GM21529 (cell line): ENCODE data around the gene ZFHX3.

Source experiments
- ATAC-seq: cut with Tn5 transposase; IDR thresholded peaks from one replicate; pipeline ENCODE4 v1.9.1; 2021; ENCODE audit not compliant: unreplicated experiment

Gene ZFHX3

DNA sequence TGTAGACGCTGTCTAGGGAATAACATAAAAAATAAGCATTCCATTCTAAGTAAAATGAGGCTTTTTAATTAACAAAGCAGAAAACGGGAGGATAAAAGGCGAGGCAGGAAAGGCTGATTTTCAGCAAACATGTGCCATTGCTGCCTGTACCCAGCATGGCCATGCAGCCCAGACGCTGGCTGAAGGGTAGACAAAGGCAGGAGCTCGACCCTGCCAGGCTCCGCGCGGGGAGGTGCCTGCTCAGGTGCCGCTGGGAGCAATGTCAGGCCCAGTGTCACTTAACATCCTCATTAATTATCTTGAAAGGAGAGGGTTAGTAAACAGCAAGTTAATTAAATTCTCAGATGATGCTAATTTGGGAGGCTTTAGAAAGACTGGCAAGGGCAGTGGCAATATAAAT is 136.0 kb downstream of the ZFHX3 start:
- no peak for ATAC-seq

DNA sequence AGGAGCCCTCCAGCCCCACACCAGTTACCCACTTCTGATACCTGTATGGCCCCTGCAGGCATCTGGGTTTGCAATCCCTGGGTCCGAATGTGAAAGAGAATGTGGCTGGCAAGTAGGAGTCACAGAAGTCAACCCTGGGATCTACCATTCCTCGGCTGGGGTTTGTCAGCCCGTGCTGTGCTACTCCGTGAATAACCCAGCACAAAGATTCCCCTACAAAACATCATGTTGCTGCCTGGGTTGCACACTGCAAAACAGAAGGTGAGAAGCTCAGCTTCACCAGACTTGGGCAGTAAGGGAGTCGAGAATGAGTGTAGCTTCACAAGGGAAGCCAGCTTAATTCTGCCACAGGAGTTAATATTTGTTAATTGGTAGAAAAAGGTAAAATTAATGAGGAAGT is 137.1 kb downstream of the ZFHX3 start:
- ATAC-seq: no peak

DNA sequence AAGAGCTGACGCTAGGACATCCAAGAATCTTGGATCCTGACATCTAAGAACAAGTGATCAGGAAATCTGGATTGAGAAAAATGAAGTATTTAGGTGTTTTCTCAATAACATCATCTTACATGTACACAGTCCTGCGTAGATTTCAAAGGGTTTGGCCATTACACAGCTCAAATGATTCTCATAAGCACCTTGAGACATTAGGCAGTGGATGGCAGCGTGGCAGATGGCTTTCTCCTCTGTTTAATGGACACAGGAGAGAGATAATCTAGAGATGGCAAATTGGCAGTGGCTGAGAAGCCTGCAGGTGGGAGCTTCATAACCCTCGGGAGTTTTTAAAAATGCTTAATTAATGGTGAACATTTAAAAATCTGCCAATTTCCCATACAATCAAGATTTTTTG is 137.5 kb downstream of the ZFHX3 start:
- no peak for ATAC-seq

DNA sequence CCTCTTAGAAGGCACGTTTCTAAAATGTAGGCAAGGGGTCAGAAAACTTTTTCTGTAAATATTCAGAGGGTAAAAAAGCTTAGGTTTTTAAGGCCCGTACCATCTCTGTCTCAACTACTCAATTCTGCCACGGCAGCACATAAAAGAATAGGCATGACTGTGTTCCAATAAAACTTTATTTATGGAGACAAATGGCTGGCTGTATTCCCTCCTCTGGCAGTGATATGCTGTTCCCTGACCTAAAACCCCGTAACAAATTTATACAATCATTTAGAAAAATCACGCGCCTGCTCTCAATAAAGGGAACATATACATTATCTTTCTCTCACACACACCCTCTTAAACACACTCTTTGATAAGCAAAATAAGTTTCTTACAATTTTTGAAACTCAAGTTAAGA is 138.7 kb downstream of the ZFHX3 start:
- no peak for ATAC-seq

DNA sequence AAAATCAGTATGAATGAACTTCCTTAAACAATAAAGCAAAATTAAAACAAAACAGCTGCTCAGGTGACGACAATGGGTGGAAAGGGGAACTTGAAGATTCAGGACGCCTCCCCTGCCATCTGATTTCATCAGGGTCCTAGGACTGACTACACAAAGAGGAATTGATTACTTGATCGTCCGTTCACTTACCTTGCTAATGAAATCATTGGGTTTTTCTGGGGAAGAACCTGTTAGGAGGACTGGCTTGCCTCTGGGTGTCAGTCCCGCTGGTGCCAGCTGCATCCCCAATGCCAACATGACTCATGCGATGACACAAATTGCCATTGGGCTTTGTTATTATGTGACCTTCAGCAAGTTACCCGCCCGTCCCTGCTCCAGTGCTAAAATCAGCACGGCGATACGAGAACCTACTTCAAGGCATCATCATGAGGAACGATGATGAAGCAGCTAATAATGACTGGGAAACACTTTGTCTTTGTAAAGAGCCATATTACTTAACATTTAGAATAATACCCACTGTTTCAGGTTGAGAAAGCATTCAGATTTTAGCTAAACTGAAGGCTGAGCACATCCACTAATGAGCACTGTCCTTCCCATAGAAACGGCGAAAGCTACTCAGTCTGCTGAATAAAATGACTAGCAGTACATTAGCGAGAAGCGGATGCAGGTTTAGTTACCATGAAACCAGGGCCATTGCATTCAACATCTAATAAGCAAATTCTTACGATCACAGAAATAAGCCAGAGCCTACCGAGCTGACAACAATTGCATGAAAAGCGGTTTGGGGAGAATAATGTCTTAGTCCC is 139.4 kb downstream of the ZFHX3 start:
- no peak for ATAC-seq

DNA sequence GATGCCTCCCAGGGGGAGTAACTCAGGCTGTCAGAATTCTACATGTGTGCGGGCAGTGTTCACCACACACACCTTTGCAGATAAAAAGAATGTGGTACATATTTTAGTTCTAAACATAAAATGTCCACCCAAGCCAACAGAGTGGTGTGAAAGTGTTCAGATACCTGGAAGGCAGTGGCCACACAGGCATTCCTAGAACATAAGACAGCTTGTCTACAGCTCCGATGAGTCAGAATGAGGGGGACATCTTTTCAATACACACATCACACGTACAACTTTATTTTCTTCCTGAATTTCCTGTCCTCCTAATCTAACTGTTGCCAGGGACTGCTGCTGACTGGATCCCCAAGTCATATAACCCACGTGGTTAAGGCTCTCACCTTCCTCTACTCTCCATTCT is 142.3 kb downstream of the ZFHX3 start:
- ATAC-seq: no peak

DNA sequence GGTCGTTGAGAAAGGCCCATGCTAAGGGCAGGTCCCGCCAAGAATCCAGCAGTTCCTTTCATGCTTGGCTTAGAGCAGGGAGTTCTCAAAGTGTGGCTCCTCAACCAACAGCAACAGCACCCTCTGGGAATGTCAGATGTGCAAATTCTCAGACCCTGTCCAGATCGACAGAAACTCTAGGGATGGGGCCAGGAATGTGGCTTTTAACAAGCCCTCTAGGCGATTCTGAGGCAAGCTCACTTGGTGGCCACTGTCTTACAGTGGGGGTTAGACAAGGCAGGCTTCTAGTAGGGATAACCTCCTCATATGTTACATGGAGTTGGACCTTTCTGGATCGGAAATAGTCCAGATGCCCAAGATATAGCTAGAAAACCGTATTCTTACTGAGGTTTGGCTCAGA is 144.8 kb downstream of the ZFHX3 start:
- ATAC-seq: no peak

DNA sequence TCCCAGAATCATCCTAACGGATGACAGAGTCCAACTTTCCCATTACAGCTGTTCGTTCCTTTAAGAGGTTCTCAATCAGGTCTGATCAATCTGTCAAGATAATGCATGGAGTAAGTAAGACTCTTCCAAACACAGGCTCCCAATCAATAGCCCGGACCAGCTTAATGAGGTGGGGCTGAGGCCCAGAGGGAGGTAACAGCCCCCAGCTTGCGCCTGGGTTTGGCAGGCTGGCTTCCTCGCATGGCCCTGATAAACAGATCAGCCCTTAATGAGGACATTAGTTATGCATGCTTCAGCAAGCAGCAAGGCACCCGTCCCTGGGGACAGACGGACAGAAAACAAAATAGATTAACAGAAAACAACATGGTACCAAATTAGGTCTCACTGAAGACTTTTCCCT is 145.7 kb downstream of the ZFHX3 start:
- no peak for ATAC-seq

DNA sequence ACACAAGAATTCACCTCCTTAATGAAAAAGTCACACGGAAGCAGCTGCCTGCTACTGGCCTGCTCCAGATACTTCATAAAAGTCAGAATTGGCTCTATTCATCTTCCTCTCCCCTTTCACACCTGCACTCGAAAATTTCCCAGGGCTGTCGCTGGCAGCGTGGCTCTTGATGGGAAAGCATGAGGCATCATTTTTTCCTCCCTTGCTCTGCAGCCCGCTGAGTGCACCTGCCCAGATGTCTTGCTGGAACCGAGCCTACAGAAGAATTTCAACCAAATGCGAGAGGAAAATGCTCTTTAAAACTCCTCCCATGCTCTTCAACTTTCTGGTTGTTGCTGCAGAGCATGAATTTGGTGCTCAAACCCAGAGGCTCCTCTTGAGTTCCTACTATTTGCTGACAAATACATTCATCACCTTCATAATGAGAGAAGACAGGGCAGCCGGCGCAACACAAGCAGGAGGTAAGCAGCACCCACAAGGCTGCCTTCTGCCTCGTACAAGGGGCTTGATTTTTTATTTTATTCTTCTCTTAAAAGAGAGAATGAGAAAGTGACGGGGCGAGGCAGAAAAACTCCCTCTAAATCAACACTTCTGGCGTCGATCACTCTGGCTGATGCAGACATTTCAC is 146.8 kb downstream of the ZFHX3 start:
- no peak for ATAC-seq

DNA sequence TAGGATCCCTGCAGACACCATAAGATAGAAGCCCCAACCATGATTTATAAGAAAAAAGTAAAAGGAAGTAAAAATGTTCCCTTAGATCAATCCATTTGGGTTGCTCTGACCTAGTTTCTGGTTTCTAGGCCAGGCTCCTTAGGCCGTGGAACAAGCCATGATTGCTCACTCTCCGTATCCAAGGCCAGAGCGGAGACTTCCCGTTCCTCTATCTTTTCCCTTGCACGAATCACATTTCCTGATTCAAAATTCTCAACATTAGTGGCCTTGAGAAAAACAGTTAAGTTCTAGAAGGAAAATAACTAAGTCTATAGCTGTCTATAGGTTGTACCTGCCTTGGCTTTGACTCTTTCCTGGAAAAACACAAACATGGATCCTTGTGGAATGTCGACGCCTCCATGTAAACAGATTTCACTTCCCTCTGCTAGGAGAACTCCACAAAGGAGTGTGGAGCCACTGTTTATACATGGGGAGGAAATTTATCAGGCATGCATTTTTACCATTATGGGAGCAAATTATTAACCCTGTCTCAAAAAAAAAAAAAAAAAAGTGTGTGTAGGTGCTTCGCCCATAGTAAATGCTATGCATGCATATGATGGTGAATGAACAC is 149.6 kb downstream of the ZFHX3 start:
- no peak for ATAC-seq

DNA sequence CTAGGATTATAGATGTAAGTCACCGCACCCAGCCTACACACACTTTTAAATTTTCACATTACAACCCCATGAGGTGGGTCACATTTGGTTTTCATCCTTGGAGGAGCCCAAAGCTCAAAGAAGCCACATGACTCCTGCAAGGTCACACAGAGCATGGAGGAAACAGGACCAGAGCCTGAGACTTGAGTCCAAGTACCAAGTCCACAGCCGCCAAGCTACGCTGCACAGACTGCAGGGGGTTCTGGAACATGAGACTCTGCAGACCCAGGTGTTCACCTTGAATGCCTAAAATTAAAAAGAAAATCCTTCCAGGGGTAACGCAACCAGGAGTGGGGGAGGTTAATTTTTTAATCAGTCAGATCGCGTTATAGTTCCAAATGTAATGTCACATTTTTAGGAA is 150.2 kb downstream of the ZFHX3 start:
- no peak for ATAC-seq

DNA sequence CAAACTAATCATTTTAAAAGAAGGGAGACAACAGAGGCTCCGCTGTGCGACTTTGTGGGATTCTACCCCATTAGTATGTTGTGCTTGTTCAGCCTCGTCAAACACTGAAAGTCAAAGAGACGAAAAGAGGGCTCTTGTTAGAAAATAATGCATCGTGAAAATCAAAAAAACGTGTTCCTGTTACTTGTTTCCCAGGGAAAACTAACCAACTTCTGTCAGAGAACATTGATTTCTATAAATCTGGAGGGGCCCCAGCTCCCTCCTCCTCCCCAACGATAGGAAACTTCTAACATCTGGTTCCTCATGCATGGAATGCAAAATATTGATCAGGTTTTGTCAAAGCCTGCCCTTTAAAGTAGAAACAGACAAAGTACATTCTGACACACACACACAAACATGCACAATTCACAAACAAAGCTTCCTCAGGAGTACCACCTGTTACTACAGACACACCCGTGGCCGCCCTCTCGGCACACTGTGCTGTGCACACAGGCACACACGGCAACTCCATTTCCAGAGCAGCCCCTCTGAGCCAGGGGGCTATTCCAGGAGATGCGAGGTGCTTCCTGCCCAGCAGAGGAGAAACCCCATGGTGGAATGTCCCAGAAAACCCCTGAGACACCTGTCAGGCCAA is 151.3 kb downstream of the ZFHX3 start:
- ATAC-seq: no peak

DNA sequence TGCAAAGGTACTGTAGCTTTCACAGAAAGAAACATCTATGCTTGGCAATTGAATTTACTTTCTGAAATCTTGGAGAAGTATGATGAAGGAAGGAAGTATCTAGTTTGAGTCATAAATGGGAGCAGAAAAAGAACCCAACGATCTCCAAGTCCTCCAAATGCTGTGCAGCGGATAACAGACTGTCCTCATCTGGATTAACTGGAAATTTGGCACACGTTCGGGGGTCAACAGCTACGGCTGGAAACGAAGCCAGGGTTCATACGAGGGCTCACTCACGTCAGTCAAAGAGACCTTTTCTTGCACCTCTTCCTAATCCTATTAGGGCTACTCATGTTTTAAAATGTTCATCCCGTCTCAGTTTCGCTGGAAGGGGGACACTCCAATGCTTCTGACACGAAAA is 152.0 kb downstream of the ZFHX3 start:
- ATAC-seq: no peak

DNA sequence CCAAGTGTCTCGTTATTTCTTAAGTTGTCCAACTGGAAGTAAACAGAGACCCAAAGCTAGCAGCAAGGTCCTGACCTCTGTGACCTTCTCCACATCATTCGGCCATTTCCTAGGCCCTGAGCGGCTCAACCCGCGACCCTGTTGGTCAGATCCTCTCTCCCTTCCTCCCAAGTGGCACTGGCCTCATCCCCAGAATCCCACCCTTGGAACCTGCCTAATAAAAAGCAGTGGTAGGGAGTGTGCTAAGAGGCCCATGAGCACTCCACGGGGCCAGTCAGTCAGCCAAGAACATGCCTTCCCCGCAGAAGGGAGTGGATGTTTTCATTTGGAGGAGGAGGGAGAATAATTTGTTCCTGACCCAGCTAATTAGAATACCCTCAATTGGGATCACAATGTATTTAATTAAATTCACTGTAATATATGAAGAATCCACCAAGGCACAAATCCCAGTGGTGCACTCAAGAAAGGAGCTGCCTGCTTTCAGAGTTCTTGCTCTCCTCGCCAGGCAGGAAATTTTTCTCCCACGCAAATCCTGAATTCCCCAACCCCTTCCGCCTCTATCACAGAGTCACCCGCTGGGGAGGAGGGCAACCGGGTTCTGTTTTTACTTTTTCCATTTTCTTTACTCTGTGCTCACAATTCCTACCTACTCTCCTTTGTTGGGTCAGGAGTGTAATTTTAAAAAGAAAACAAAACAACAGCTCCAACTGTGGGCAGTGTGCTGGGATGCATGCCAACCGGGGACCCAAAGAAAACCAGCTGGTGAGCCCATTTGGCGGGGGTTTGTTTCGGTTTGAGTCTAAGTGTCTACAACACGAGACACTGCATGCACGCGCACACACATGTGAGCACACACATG is 153.4 kb downstream of the ZFHX3 start:
- ATAC-seq: no peak

DNA sequence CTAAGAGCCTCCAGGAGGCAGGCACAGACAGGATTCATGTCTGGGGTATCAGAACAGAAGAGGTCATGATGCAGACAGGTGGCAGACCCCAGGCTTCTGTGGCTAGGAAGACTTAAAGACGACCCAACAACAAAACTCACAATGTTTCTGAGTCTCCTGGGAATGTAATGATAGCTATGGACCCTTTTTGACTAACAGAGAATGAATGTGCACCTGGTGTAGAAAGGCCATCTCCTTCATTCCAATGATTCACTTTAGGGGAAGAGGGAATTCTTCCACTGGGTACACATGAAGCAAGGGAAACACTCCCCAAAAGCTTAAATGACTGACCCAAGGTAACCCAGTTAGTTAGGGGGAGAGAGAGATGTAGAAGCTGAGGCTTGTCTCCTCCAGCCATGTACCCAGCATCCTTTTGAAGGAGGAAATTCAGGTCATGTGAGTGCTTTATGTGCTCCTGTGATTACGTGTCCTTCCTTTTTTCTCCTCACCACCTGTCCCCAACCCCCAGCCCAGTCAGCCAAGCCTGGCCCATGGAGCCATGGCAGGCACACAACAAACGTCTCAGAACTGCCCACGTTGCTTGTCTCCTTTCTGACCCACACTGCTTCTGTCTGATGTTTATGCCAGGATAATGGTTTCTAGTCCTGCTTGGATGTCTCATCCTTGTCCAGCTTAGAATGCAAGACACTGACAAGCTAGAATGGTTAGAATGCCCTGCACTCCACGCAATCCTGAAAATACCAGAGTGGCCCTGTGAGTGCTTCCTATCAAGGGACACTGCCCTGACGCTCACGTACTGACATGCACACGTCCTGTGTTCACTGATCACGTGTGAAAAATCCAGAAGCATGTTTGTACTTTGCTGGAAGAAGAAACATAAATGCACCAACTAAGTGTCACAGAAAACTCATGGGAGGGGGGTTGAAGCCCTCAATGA is 156.4 kb downstream of the ZFHX3 start:
- ATAC-seq: no peak

DNA sequence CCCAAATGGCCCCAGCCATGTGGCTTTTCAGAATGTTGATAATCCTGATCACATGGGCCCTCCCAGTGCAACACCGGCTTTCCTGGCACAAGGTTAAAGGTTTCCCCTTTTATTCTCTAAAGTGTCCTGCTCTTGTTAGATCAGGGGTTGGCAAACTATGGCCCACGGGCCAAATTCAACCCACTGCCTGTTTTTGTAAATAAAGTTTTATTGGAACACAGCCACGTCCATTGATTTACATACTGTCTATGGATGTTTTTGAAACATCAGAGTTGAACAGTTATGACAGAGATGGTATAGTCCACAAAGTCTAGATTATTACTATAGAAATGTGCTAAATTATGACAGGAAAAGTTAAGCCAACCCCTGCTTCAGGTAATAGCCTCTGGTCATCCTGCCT is 157.3 kb downstream of the ZFHX3 start:
- no peak for ATAC-seq

DNA sequence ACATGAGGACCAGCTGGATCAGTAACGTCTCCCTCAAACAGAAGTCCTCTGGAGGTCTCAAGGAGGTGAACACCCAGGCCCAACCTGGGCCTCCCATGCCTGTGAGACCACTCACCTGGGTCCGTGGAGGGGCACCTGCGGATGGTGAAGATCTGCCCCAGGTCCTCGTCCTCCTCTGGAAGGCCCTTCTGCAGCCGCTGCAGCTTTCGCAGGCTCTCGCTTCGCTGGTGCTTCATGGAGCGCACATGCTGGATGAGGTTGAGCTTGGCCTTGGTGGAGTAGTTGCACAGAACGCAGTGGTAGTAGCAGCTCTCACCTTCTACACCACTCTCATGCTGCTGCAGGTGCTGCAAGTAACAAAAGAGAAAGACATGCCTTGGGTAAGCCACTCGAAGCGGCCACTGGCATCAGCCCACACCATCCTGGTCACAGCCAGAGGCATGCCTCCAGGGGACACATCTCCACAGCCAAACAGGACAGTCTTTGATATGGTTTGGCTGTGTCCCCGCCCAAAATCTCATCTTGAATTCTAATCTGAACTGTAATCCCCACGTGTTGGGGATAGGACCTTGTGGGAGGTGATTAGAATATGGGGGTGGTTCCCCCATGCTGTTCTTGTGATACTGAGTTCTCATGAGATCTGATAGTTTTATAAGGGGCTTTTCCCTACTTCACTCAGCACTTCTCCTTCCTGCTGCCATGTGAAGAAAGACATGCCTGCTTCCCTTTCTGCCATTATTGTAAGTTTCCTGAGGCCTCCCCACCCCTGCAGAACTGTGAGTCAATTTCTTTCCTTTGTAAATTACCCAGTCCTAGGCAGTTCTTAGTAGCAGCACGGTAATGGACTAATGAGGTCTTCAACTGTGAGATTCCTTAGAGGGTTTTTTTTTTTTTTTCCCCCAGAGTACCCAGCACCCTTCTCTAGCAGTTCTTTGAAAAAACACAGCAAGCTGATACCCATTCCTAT is 158.0 kb downstream of the ZFHX3 start:
- ATAC-seq: no peak

DNA sequence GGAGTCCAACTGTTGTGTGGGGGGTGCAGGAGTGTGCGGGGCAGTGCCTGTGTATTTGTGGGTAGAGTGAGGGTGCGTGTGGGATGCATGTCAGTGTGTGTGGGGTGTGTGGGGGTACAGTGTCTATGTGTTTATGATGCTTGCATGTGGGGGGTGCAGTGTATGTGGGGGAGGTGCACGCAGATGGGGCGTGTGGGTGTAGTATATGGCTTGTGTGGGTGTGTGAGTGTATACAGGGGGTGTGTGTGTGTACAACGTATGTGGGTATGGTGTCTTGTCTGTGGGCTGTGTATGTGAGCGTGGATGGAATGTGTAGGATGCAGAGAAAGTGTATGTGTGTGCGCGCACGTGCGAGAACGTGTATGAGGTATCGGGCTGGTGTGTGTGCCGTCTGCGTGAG is 160.4 kb downstream of the ZFHX3 start:
- ATAC-seq: no peak
